Body of pancreas (tissue), 4 donors: ENCODE data around the gene MMP24.

Experiments used
- CTCF ChIP-seq, 7 experiments: fragments of 450-650 bp in 4 of 7; fragments of 200-600 bp in 3 of 7; sonication (generic) in 3 of 7; IDR thresholded peaks; one replicate each; pipeline ENCODE4 v1.5.1; 2016 to 2019; ENCODE audit warnings: antibody characterized with exemption in 7 of 7
- POLR2A ChIP-seq, 3 donors: fragments of 450-650 bp; IDR thresholded peaks; one replicate each; pipeline ENCODE4 v1.6.1; 2016; ENCODE audit warnings: antibody characterized with exemption in 3 of 3, mild to moderate bottlenecking in 2 of 3

DNA sequence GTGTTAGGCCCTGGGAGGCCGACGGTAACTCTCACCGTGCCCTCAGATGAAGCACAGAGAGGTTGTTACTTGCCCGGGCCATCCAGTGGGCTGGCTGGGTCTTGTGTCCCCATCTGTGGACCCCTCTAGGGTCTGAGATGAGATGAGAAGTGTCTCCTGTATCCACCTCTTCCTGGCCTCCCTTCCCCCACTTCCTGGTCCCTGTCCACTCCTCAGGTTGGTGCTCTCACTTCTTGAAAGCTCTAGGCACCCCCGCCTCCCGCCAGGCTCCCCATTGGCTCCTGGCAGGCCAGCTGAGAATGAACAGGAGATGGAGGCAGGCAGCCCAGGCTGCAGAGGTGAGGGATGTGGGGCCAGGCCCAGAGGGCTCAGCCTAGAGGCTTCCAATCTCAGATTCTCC, 49.9 kb downstream of the MMP24 start:
- TF ChIP-seq CTCF (IDR thresholded peaks at IDR 0.05) (no peak), POLR2A (IDR thresholded peaks at IDR 0.05) (no peak)
